Measurements from ENCODE around the gene CD300LF. TPM values are rescaled to one million over a fixed set of nuclear protein-coding genes. Genes with fewer than 3 reads are reported as not detected.

The CD300LF gene
- total RNA-seq, 1 donor from 2014 or later: not detected

DNA sequence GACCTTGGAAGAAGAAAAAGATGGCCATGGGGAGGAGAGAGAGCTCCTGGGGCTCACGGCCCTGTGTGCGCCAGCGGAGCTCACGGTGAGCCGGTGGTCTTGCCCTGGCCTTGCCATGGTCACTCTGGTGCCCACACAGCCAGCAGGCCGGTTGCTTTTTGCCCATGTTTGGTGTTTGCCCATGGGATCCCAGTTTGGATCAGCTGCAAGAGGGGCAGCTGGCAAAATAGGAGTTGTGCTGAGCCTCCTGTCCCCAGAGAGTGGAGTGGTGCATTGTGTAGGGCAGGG is 37.3 kb upstream of the CD300LF start:
- H3K36me3 Mint-ChIP-seq (ENCODE audit: insufficient read depth): peaks cover 7% of the 10 kb centered on the region
- H3K4me1 Mint-ChIP-seq (ENCODE audit: low read depth): peaks cover 44% of the 10 kb centered on the region
- TF ChIP-seq, protein P1, sequence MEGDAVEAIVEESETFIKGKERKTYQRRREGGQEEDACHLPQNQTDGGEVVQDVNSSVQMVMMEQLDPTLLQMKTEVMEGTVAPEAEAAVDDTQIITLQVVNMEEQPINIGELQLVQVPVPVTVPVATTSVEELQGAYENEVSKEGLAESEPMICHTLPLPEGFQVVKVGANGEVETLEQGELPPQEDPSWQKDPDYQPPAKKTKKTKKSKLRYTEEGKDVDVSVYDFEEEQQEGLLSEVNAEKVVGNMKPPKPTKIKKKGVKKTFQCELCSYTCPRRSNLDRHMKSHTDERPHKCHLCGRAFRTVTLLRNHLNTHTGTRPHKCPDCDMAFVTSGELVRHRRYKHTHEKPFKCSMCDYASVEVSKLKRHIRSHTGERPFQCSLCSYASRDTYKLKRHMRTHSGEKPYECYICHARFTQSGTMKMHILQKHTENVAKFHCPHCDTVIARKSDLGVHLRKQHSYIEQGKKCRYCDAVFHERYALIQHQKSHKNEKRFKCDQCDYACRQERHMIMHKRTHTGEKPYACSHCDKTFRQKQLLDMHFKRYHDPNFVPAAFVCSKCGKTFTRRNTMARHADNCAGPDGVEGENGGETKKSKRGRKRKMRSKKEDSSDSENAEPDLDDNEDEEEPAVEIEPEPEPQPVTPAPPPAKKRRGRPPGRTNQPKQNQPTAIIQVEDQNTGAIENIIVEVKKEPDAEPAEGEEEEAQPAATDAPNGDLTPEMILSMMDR (IDR thresholded peaks at IDR 0.05; ENCODE audit: unreplicated experiment): no peak
- DNase-seq (ENCODE audit: low spot score, unreplicated experiment): no peak
- peak overlapping the region; percentile 95 for H3K27ac Mint-ChIP-seq
- peak overlapping the region; percentile 95 for H3K4me3 Mint-ChIP-seq (ENCODE audit: low read depth)
- no peaks in the 10 kb centered on the region for H3K27me3 Mint-ChIP-seq
- H3K9me3 Mint-ChIP-seq (ENCODE audit: low read depth): no peaks in the 10 kb centered on the region

DNA sequence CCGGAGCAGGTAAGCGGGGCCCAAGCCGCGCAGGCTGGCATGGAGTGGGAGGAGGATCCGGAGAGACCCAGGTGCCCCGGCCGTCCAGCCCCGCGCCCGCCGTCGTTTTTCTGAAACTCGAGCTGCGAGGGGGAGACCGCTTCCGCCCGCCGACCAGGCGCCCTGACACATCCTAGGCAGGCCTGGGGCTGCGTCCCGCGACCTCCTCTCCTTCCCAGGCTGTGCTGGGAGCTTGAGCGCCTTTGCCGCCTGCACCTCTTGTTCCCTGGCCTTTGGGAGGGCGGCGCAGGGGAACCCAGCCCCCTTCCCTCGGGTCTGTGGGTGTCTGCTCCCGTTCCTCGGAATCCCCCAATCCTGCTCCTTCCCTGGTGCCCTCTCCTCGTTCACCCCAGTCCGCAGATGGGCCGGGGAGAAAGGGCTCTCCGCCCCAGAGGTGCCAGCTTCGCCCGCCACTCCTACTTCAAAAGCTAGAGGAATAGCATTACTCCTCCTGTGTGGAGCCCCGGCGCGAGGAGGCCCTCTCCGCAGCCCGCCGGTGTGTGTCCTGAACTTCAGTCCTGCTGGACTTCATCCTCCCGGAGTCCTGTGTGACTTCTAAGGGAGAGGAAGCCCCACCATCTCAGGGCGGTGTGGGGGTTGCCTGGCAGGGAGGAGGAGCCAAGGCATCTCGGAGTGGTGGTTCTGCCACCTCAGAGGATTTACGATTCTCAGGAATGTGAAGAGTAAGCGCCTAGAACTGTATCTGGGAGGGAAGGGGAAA is 36.7 kb upstream of the CD300LF start:
- Mint-ChIP-seq H3K27me3 (no peaks in the 10 kb centered on the region), H3K4me1 (ENCODE audit: low read depth) (peaks cover 45% of the 10 kb centered on the region), H3K4me3 (ENCODE audit: low read depth) (peak overlapping the region; percentile 95), H3K27ac (peak overlapping the region; percentile 95), H3K36me3 (ENCODE audit: insufficient read depth) (peaks cover 7% of the 10 kb centered on the region), H3K9me3 (ENCODE audit: low read depth) (no peaks in the 10 kb centered on the region)
- TF ChIP-seq, protein P1 (IDR thresholded peaks at IDR 0.05; ENCODE audit: unreplicated experiment): no peak
- DNase-seq (ENCODE audit: low spot score, unreplicated experiment): no peak

DNA sequence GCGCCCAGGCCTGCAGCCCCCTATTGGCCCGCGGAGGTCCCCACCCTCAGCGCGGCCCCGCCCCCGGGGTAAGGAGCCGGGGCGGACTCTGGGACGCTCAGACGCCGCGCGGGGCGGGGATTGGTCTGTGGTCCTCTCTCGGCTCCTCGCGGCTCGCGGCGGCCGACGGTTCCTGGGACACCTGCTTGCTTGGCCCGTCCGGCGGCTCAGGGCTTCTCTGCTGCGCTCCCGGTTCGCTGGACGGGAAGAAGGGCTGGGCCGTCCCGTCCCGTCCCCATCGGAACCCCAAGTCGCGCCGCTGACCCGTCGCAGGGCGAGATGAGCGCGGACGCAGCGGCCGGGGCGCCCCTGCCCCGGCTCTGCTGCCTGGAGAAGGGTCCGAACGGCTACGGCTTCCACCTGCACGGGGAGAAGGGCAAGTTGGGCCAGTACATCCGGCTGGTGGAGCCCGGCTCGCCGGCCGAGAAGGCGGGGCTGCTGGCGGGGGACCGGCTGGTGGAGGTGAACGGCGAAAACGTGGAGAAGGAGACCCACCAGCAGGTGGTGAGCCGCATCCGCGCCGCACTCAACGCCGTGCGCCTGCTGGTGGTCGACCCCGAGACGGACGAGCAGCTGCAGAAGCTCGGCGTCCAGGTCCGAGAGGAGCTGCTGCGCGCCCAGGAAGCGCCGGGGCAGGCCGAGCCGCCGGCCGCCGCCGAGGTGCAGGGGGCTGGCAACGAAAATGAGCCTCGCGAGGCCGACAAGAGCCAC is 36.0 kb upstream of the CD300LF start, which contains the start of gene NHERF1:
NHERF1 (plus strand) TSS at position 100 of the 750 bp plus-strand sequence; CDS start at position 319, 219 bp downstream.
- TF ChIP-seq, protein P1 (IDR thresholded peaks at IDR 0.05; ENCODE audit: unreplicated experiment): peak; percentile 48
- no peaks in the 10 kb centered on the region for H3K27me3 Mint-ChIP-seq
- H3K27ac Mint-ChIP-seq: peak within 1 kb of the TSS; percentile 95
- peaks cover 7% of the 10 kb centered on the region for H3K36me3 Mint-ChIP-seq (ENCODE audit: insufficient read depth)
- DNase-seq (ENCODE audit: low spot score, unreplicated experiment): peak; percentile 94
- no peaks in the 10 kb centered on the region for H3K9me3 Mint-ChIP-seq (ENCODE audit: low read depth)
- peak within 1 kb of the TSS; percentile 95 for H3K4me3 Mint-ChIP-seq (ENCODE audit: low read depth)
- peaks cover 45% of the 10 kb centered on the region for H3K4me1 Mint-ChIP-seq (ENCODE audit: low read depth)

DNA sequence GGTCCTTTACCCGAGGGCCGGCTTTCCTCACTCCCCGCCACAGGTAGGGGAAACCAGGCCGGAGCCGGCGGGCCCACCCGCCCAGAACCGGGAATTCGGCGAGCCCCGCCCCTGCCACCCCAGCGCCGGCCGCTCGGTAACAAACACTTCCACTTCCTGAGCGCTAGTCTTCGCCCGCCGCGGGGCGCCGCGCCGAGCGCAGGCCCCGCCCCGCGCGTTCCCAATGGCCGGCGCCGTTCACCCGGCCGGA is 35.5 kb upstream of the CD300LF start:
- peaks cover 42% of the 10 kb centered on the region for H3K4me1 Mint-ChIP-seq (ENCODE audit: low read depth)
- H3K27me3 Mint-ChIP-seq: peaks cover under 1% of the 10 kb centered on the region
- no peaks in the 10 kb centered on the region for H3K9me3 Mint-ChIP-seq (ENCODE audit: low read depth)
- peaks cover 7% of the 10 kb centered on the region for H3K36me3 Mint-ChIP-seq (ENCODE audit: insufficient read depth)
- no peak for DNase-seq (ENCODE audit: low spot score, unreplicated experiment)
- H3K27ac Mint-ChIP-seq: no peak overlapping the region
- TF ChIP-seq, protein P1 (IDR thresholded peaks at IDR 0.05; ENCODE audit: unreplicated experiment): no peak
- peak overlapping the region; percentile 69 for H3K4me3 Mint-ChIP-seq (ENCODE audit: low read depth)

DNA sequence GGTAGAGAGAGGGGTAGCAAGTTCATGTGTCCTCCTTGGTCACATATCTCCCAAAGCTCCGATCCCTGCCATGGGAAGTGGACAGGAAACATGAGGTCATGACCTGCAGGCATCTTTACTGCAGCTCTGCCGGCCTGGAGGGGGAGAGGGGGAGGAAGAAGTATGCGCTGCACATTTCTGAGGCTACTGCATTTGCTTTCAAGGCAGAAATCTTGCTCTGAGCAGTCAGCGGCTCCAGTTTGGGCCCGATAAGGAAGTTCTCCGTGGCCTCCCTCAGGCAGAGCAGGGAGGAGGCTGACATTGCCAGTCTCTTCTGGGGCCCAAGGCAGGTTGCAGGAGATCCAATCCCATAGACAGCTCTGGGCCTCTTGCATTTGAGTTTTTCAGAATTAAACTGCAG is 34.2 kb upstream of the CD300LF start:
- Mint-ChIP-seq H3K4me1 (ENCODE audit: low read depth) (peaks cover 31% of the 10 kb centered on the region), H3K36me3 (ENCODE audit: insufficient read depth) (no peaks in the 10 kb centered on the region), H3K27ac (peak overlapping the region; percentile 33), H3K4me3 (ENCODE audit: low read depth) (no peak overlapping the region), H3K9me3 (ENCODE audit: low read depth) (no peaks in the 10 kb centered on the region), H3K27me3 (peaks cover 2% of the 10 kb centered on the region)
- TF ChIP-seq, protein P1 (IDR thresholded peaks at IDR 0.05; ENCODE audit: unreplicated experiment): no peak
- DNase-seq (ENCODE audit: low spot score, unreplicated experiment): no peak
